K562 (cell line): ENCODE measurements around the gene ZFPM1. TPM values are rescaled to one million over a fixed set of nuclear protein-coding genes. Genes with fewer than 3 reads are reported as not detected.

ENCODE experiments used
- CBX1 ChIP-seq: sonication (generic); IDR thresholded peaks from 2 replicates; pipeline ENCODE4 v1.6.1; 2016; ENCODE audit warnings: antibody characterized with exemption, low read depth, mild to moderate bottlenecking
- CHCHD3 ChIP-seq: fragments of 250-450 bp; sonication (Bioruptor Pico); IDR thresholded peaks from 2 replicates; pipeline ENCODE4 v2.1.2; 2022; ENCODE audit warnings: mild to moderate bottlenecking
- DLX4 ChIP-seq: fragments of 250-450 bp; sonication (Bioruptor Pico); IDR thresholded peaks from 2 replicates; pipeline ENCODE4 v1.6.1; 2021; ENCODE audit warnings: mild to moderate bottlenecking
- HDAC6 ChIP-seq: IDR thresholded peaks from 2 replicates; pipeline ENCODE4 v1.6.1; 2012; ENCODE audit warnings: low read depth, mild to moderate bottlenecking, control low read depth, inconsistent platforms, low read length, moderate library complexity
- MCM7 ChIP-seq, 2 experiments: fragments of 450-650 bp; IDR thresholded peaks; 2 replicates each; pipeline ENCODE4 v1.6.1; 2016 to 2018
- MXI1 ChIP-seq: IDR thresholded peaks from 2 replicates; pipeline ENCODE4 v1.6.1; 2011; ENCODE audit warnings: low read depth, mild to moderate bottlenecking, improper control_type of control experiment, low read length
- ZBTB49 ChIP-seq: sonication (generic); formaldehyde crosslinking; IDR thresholded peaks from 2 replicates; pipeline ENCODE4 v1.8.0; 2022; ENCODE audit warnings: missing genetic modification reagents, mild to moderate bottlenecking, borderline replicate concordance
- ZNF146 ChIP-seq: IDR thresholded peaks from one replicate; pipeline ENCODE4 v1.6.1; 2018; ENCODE audit warnings: missing compliant biosample characterization; ENCODE audit not compliant: unreplicated experiment
- ZNF239 ChIP-seq: fragments of 250-450 bp; sonication (Bioruptor Pico); IDR thresholded peaks from 2 replicates; pipeline ENCODE4 v1.4.0; 2020; ENCODE audit warnings: mild to moderate bottlenecking
- ZNF609 ChIP-seq: sonication (generic); formaldehyde crosslinking; IDR thresholded peaks from 2 replicates; pipeline ENCODE4 v1.8.1; 2023; ENCODE audit warnings: missing genetic modification reagents, mild to moderate bottlenecking, borderline replicate concordance
- ZZZ3 ChIP-seq: fragments of 450-650 bp; IDR thresholded peaks from 2 replicates; pipeline ENCODE4 v1.6.1; 2016; ENCODE audit warnings: antibody characterized with exemption, mild to moderate bottlenecking, moderate library complexity
- polyA plus RNA-seq, 8 experiments: library from polyadenylated mRNA; depleted of rRNA in 4 of 8; stranded (reverse) in 5 of 8; unstranded in 3 of 8; fragments of >200 nt; fragmentation: Nextera tagmentation in 2 of 8; fragmentation: Illumina TruSeq in 1 of 8; extraction: Ambion mirVana in 2 of 8; extraction: Trizol in 1 of 8; gene quantifications; 2 replicates each; pipeline versions ENCODE4 v1.2.1 to v1.2.3, GENCODE V29; 2011 to 2014; ENCODE audit warnings: inconsistent platforms in 1 of 8, missing spikeins in 1 of 8
- total RNA-seq, 7 experiments: library from RNA; depleted of rRNA in 6 of 7; stranded (reverse); fragments of >200 nt in 6 of 7; fragmentation: Illumina TruSeq in 2 of 7; extraction: Trizol in 2 of 7; gene quantifications; 2 replicates each; pipeline versions ENCODE4 v1.2.1 to v1.2.3, GENCODE V29; 2011 to 2021; ENCODE audit warnings: low replicate concordance in 1 of 7
- TF ChIP-seq, protein P1 (sequence below): fragments of 450-650 bp; IDR thresholded peaks from 2 replicates; pipeline ENCODE4 v1.7.1; 2018; ENCODE audit warnings: mild to moderate bottlenecking, low read depth; ENCODE audit not compliant: partially characterized antibody
- TF ChIP-seq, protein P2 (sequence below): fragments of 250-450 bp; sonication (Bioruptor Pico); IDR thresholded peaks from 2 replicates; pipeline ENCODE4 v1.4.0; 2020; ENCODE audit warnings: mild to moderate bottlenecking, moderate library complexity

The ZFPM1 gene
- total and polyA plus RNA-seq, 9 of the 15 experiments (the other 6 are each of a cell fraction or from before 2014, with no cell fraction given), result 0.03 to 35.9 (median 1.4) TPM

DNA sequence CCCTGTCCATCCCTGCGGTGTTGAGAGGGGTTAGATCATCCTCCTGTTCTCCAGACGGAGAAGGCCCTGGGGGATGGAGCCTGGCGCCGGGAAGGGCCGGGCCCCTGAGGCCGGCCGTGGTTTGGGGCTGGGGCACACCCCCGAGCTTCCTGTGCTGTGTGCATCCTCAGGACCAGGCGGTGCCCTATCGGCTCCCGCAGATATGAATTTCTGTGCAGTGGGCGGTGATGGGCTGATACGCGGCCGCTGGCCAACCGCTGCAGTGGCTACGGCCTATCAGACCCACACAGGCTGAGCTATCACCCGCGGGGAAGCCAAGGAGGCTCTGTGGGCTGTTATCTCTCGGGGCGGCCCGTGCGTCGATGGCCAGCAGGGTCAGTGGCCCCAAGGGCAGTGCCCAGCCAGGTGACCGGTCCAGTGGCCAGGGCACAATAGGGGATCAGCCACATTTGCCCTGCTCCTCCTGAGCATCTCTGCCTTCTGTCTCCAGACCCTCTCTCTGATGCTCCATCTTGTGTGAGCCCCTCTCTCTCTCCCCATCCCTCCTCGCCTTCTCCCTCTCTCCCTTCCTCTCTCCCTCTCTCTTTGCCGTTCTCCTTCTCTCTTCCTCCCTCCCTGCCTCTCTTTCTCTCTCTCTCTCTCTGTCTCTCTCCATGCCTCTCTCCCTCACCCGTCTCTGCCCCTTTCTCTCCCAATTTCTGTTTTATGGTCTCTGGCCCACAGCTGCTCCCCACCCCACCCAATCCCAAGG lies 38.7 kb downstream of the ZFPM1 start (continued):
- TF ChIP-seq DLX4 (no peak), ZNF609 (CRISPR knock-in tag) (peak; percentile 95), ZNF146 (CRISPR knock-in tag) (no peak), ZBTB49 (CRISPR knock-in tag) (no peak), CHCHD3 (CRISPR knock-in tag) (no peak), ZNF239 (peak; percentile 69), MXI1 (peak; percentile 58; the same call in 1 of the 2 replicates), HDAC6 (no peak), MCM7 (IDR thresholded peaks at IDR 0.05) (no peak), ZZZ3 (no peak), CBX1 (no peak)
- TF ChIP-seq, protein P1, sequence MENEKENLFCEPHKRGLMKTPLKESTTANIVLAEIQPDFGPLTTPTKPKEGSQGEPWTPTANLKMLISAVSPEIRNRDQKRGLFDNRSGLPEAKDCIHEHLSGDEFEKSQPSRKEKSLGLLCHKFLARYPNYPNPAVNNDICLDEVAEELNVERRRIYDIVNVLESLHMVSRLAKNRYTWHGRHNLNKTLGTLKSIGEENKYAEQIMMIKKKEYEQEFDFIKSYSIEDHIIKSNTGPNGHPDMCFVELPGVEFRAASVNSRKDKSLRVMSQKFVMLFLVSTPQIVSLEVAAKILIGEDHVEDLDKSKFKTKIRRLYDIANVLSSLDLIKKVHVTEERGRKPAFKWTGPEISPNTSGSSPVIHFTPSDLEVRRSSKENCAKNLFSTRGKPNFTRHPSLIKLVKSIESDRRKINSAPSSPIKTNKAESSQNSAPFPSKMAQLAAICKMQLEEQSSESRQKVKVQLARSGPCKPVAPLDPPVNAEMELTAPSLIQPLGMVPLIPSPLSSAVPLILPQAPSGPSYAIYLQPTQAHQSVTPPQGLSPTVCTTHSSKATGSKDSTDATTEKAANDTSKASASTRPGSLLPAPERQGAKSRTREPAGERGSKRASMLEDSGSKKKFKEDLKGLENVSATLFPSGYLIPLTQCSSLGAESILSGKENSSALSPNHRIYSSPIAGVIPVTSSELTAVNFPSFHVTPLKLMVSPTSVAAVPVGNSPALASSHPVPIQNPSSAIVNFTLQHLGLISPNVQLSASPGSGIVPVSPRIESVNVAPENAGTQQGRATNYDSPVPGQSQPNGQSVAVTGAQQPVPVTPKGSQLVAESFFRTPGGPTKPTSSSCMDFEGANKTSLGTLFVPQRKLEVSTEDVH, result no peak
- TF ChIP-seq, protein P2, sequence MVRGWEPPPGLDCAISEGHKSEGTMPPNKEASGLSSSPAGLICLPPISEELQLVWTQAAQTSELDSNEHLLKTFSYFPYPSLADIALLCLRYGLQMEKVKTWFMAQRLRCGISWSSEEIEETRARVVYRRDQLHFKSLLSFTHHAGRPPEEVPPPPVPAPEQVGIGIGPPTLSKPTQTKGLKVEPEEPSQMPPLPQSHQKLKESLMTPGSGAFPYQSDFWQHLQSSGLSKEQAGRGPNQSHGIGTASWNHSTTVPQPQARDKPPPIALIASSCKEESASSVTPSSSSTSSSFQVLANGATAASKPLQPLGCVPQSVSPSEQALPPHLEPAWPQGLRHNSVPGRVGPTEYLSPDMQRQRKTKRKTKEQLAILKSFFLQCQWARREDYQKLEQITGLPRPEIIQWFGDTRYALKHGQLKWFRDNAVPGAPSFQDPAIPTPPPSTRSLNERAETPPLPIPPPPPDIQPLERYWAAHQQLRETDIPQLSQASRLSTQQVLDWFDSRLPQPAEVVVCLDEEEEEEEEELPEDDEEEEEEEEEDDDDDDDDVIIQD (CRISPR knock-in tag), result peak; percentile 80; the same call in 1 of the 2 replicates
